Head of caudate nucleus (tissue), 42 donors: Measurements from ENCODE around the gene MAK.
"Not testable (repeated sequence)": the region's sequence is repeated elsewhere in the genome, so short reads cannot be mapped to it uniquely, and the experiment has no call there.

Source experiments
- DNase-seq, 42 donors: peaks; one replicate each; pipeline versions ENCODE4 v3.0.0 to v3.0.0-alpha.2; 2020 to 2021; ENCODE audit warnings: mixed read lengths in 7 of 42
- intact Hi-C: fragments of 100-400 bp; cut with DNase I; formaldehyde crosslinking; loops from one replicate; pipeline ENCODE4 v1.15.0; 2022

Gene MAK

GRCh38 chr6:10837995-10838793 lies at the start of gene MAK:
TSS of gene MAK (minus strand) at chr6:10838539. CDS start at chr6:10830648, 7,891 bp downstream.
- DNase-seq, result peak; percentile 65 to 94 (median 85)
- intact Hi-C loops, result no loop called here

GRCh38 chr6:10886691-10887502 lies 48.6 kb upstream of the MAK start, which contains the start of gene SYCP2L:
TSS of gene SYCP2L (plus strand) at chr6:10887052. CDS start at chr6:10887127, 75 bp downstream.
- peak in 3 of 42 donors; percentile 4 to 28 (median 7) for DNase-seq

GRCh38 chr6:10886365-10886690 lies 48.0 kb upstream of the MAK start:
- DNase-seq, intact Hi-C loops: not testable (repeated sequence)

More at GRCh38 chr6:10886691-10887502, 48.6 kb upstream of the MAK start, which contains the start of gene SYCP2L:
- intact Hi-C loops, result no loop called here

GRCh38 chr6:10884245-10884972 lies 46.1 kb upstream of the MAK start:
- intact Hi-C loops, result no loop called here
- no peak for DNase-seq

- intact Hi-C loops, result no loop called here
- DNase-seq, result no peak
Observed at GRCh38 chr6:10883312-10884244, 45.2 kb upstream of the MAK start.

- intact Hi-C loops, result no loop called here
- DNase-seq, result no peak
Observed at GRCh38 chr6:10882657-10883171, 44.4 kb upstream of the MAK start.

GRCh38 chr6:10882253-10882630 lies 43.9 kb upstream of the MAK start:
- DNase-seq, intact Hi-C loops: not testable (repeated sequence)

- DNase-seq, result no peak
- intact Hi-C loops, result no loop called here
Observed at GRCh38 chr6:10880366-10880765, 42.0 kb upstream of the MAK start.

- intact Hi-C loops, result no loop called here
- no peak for DNase-seq
Observed at GRCh38 chr6:10877871-10878270, 39.5 kb upstream of the MAK start.

GRCh38 chr6:10877012-10877411 lies 38.7 kb upstream of the MAK start:
- no peak for DNase-seq
- intact Hi-C loops, result no loop called here

- no peak for DNase-seq
- intact Hi-C loops, result no loop called here
Observed at GRCh38 chr6:10875026-10875425, 36.7 kb upstream of the MAK start.

GRCh38 chr6:10874207-10874606 lies 35.9 kb upstream of the MAK start:
- intact Hi-C loops, result no loop called here
- no peak for DNase-seq

- intact Hi-C loops, result no loop called here
- DNase-seq, result no peak
Observed at GRCh38 chr6:10873374-10873773, 35.0 kb upstream of the MAK start.

GRCh38 chr6:10867952-10868351 lies 29.6 kb upstream of the MAK start:
- intact Hi-C loops, result no loop called here

GRCh38 chr6:10866709-10867108 lies 28.4 kb upstream of the MAK start:
- DNase-seq, result peak in 1 of 42 donors; percentile 3
- intact Hi-C loops, result not testable (repeated sequence)

More at GRCh38 chr6:10867952-10868351, 29.6 kb upstream of the MAK start:
- peak in 1 of 42 donors; percentile 2 for DNase-seq

GRCh38 chr6:10863031-10863430 lies 24.7 kb upstream of the MAK start:
- DNase-seq, result peak in 1 of 42 donors; percentile 5
- intact Hi-C loops, result not testable (repeated sequence)

- DNase-seq, result peak in 1 of 42 donors; percentile 9
- intact Hi-C loops, result no loop called here
Observed at GRCh38 chr6:10862361-10862760, 24.0 kb upstream of the MAK start.

- intact Hi-C loops, result no loop called here
- no peak for DNase-seq
Observed at GRCh38 chr6:10861086-10861485, 22.7 kb upstream of the MAK start.
